Testis (tissue), 5 donors: ENCODE data around the gene HSPH1. TPM values are rescaled to one million over a fixed set of nuclear protein-coding genes. Genes with fewer than 3 reads are reported as not detected.

Source experiments
- DNase-seq: peaks from one replicate; pipeline ENCODE4 v3.0.0-alpha.2; 2019
- H3K27ac ChIP-seq, 2 donors: fragments of 200-600 bp; sonication (generic); one replicate each; pipeline ENCODE4 v1.5.1; 2019
- H3K27me3 ChIP-seq: fragments of 200-600 bp; sonication (generic); one replicate; pipeline ENCODE4 v1.5.1; 2019
- H3K36me3 ChIP-seq: fragments of 200-600 bp; sonication (generic); one replicate; pipeline ENCODE4 v1.5.1; 2017; ENCODE audit warnings: low read depth; ENCODE audit errors: missing control alignments
- H3K4me1 ChIP-seq: fragments of 200-600 bp; sonication (generic); one replicate; pipeline ENCODE4 v1.5.1; 2019
- H3K4me3 ChIP-seq, 2 donors: fragments of 200-600 bp; sonication (generic); one replicate each; pipeline ENCODE4 v1.5.1; 2017 to 2019
- H3K9me3 ChIP-seq: fragments of 200-600 bp; sonication (generic); one replicate; pipeline ENCODE4 v1.5.1; 2017
- POLR2A ChIP-seq: fragments of 450-650 bp; IDR thresholded peaks from one replicate; pipeline ENCODE4 v1.6.1; 2017; ENCODE audit warnings: antibody characterized with exemption, mild to moderate bottlenecking, moderate library complexity
- WGBS, 2 donors: methylation state at CpG; one replicate each; pipeline ENCODE4 v1.1.5; 2018; 5-methylcytosine and 5-hydroxymethylcytosine counted together
- intact Hi-C: fragments of 100-400 bp; cut with DNase I; formaldehyde crosslinking; loops from one replicate; pipeline ENCODE4 v1.15.1; 2023; ENCODE audit warnings: low total_unique reads
- long read RNA-seq, 2 donors: transcript quantifications; one replicate each; lab custom pipeline, GENCODE V29; 2026
- polyA plus RNA-seq: library from polyadenylated mRNA; stranded (reverse); fragments of 350-450 nt; fragmentation: Illumina TruSeq; extraction: RNeasy Lipid Tissue Mini Kit (QIAGEN cat#74804); gene quantifications from one replicate; pipeline ENCODE4 v1.2.3, GENCODE V29; 2014; ENCODE audit warnings: low read depth, low replicate concordance; ENCODE audit not compliant: insufficient read depth
- total RNA-seq, 2 donors: library from RNA; depleted of rRNA; stranded (reverse); fragments of >200 nt; gene quantifications; one replicate each; pipeline ENCODE4 v1.2.3, GENCODE V29; 2016
- TF ChIP-seq, protein P1 (sequence below), 3 experiments: fragments of 450-650 bp in 2 of 3; fragments of 200-600 bp in 1 of 3; sonication (generic) in 1 of 3; IDR thresholded peaks; one replicate each; pipeline ENCODE4 v1.5.1; 2016 to 2019; ENCODE audit warnings: antibody characterized with exemption in 3 of 3, mild to moderate bottlenecking in 2 of 3, moderate library complexity in 1 of 3

HSPH1 gene
- total RNA-seq (100 to 1,000 TPM; 103 to 116 TPM), polyA plus RNA-seq (105 TPM)
- long read RNA-seq, donor 1, full-length matches to known transcripts = 19 of 70 reads
- long read RNA-seq, donor 1, partial matches to known transcripts = 51 of 70 reads
- long read RNA-seq, donor 1, other reads (novel, unspliced or antisense) = 0 of 70 reads
- long read RNA-seq, donor 2, full-length matches to known transcripts = 12 of 33 reads
- long read RNA-seq, donor 2, partial matches to known transcripts = 21 of 33 reads
- long read RNA-seq, donor 2, other reads (novel, unspliced or antisense) = 0 of 33 reads

DNA sequence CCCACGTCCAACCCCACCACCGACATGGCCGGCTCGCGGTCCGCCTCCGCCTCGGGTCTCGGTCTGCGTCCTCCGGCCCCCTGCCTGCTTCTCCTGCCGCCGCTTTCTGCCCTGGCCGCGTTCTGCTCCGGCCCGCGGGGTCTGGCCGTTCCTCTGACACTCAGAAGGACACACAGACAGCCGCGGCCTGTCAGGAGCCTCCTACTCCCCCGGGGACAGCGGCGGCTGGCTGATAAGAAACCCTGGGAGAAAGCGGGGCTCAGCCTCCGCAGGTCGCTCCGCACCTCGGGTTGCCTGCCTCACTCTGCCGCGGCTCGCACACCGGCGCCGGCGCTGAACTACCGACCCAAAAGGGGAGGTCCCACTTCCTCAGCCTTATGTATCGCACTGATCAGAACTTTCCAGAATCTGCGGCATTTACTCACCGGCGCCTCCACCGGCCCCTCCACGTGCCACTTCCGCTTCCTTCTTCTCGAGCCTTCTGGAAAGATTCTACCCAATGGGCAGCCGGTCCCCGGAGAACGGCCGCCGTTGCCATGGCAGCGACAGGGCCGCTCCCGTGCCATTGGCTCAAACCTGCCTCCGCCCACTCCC, at the start of gene HSPH1:
Gene HSPH1 (minus strand): TSS at position 348 of the 594 bp plus-strand sequence. CDS start 322 bp downstream, at position 26.
- Histone ChIP-seq H3K27me3 (no peaks in the 10 kb centered on the region), H3K36me3 (no peaks in the 10 kb centered on the region), H3K4me3 (peak within 1 kb of the TSS; percentile 86 to 87), H3K4me1 (peaks cover 9% of the 10 kb centered on the region), H3K9me3 (no peaks in the 10 kb centered on the region), H3K27ac (peak within 1 kb of the TSS; percentile 99 to 100)
- 0 to 1% methylated on average over 35 to 54 of the region's 54 CpGs for WGBS, 2 donors
- DNase-seq = peak; percentile 98
- intact Hi-C loops = no loop called here
- TF ChIP-seq POLR2A = peak; percentile 55
- TF ChIP-seq, protein P1, sequence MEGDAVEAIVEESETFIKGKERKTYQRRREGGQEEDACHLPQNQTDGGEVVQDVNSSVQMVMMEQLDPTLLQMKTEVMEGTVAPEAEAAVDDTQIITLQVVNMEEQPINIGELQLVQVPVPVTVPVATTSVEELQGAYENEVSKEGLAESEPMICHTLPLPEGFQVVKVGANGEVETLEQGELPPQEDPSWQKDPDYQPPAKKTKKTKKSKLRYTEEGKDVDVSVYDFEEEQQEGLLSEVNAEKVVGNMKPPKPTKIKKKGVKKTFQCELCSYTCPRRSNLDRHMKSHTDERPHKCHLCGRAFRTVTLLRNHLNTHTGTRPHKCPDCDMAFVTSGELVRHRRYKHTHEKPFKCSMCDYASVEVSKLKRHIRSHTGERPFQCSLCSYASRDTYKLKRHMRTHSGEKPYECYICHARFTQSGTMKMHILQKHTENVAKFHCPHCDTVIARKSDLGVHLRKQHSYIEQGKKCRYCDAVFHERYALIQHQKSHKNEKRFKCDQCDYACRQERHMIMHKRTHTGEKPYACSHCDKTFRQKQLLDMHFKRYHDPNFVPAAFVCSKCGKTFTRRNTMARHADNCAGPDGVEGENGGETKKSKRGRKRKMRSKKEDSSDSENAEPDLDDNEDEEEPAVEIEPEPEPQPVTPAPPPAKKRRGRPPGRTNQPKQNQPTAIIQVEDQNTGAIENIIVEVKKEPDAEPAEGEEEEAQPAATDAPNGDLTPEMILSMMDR (IDR thresholded peaks at IDR 0.05) = peak in 1 of 3 experiments; percentile 6

DNA sequence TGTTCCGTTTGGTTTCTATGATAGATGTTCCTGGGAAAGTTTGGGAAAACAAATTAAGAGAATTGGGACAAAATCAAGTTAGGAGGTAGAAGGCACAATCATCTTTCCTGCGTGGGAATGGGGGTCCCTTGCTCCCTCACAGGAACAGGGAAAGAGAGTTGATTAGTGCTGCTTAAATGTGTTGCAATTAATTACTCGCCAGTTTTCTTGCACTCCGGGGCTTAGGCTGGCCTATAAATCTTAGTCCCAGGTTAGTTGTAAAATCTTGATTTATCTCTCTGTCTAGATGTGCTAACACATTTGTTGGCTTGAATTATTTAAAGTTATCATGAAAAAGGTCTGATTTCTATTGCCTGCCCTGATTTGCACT, 48.1 kb upstream of the HSPH1 start:
- no peak for TF ChIP-seq POLR2A
- TF ChIP-seq, protein P1 (IDR thresholded peaks at IDR 0.05) = no peak
- intact Hi-C loops = no loop called here
- H3K27me3 ChIP-seq = no peaks in the 10 kb centered on the region
- no peak overlapping the region for H3K4me3 ChIP-seq
- H3K4me1 ChIP-seq = peaks cover 33% of the 10 kb centered on the region
- no peak for DNase-seq
- WGBS, 2 donors = 32 to 46% methylated on average over 4 of the region's 4 CpGs
- H3K9me3 ChIP-seq = no peaks in the 10 kb centered on the region
- H3K36me3 ChIP-seq = no peaks in the 10 kb centered on the region
- peak overlapping the region in 1 of 2 donors; percentile 63 for H3K27ac ChIP-seq

DNA sequence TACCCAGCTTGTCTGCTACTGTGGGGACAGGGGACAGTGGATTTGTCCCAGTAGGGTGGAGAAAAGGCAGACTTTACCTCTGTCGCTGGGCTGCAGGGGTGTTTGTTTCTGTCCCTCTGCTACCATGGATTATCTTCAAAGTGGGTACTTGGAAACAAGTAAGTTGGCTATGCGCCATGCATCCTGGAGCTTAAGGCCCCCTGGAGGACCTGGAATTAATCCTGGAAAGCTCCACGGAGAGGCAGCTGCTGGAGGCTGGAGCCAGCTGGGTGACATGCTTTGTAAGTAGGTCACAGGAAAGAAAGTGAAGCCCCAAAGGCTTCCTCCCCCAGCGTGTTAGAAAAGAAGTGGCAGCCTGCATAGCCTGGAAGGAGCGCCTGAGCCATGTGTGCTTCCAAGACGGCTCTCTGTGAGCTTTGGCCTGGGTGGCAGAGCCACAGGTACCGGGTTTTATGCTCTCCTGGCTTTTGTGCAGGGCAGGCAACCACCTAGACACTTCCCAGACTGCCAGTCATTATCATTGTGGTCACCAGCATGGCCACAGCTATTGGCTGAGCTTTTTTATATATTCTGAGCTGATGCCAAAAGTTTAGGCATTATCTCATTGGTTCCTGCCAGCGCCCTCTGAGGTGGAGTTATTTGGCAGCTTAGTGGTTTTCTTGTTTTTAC, 47.6 kb upstream of the HSPH1 start:
- intact Hi-C loops = no loop called here
- Histone ChIP-seq H3K4me3 (no peak overlapping the region), H3K36me3 (no peaks in the 10 kb centered on the region), H3K4me1 (peaks cover 33% of the 10 kb centered on the region), H3K9me3 (no peaks in the 10 kb centered on the region), H3K27ac (peak overlapping the region; percentile 43 to 63), H3K27me3 (no peaks in the 10 kb centered on the region)
- DNase-seq = peak; percentile 78
- TF ChIP-seq, protein P1 (IDR thresholded peaks at IDR 0.05) = no peak
- TF ChIP-seq POLR2A = no peak
- 27 to 34% methylated on average over 3 to 8 of the region's 8 CpGs for WGBS, 2 donors

DNA sequence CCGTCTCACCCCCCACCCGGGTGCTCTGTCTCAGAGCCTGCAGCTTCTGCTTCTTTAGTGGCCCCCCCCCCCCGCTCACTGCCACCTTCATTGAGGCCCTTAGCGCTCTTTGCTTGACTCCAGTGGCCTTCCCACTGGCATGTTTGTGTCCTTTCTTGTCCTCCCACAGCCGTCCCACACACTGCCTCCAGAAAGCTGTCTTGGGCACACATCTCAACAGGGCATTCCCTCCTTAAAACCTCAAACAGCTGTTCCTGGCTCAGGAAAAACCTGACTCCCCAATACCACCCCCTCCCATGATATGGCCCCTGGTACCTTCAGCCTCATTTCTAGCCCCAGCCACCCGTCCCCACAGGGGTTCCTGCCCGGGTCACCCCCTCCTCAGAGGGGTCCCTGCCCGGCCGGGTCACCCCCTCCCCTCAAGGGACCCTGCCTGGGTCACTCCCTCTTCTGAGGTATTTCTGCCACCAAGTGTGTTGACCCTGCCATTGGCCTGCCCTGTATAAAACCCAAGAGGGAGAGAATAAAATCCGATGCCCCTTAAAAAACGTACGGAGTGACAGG, 46.9 kb upstream of the HSPH1 start:
- Histone ChIP-seq H3K4me1 (peaks cover 28% of the 10 kb centered on the region), H3K9me3 (no peaks in the 10 kb centered on the region), H3K36me3 (no peaks in the 10 kb centered on the region), H3K27ac (peak overlapping the region; percentile 43 to 63), H3K4me3 (no peak overlapping the region), H3K27me3 (no peaks in the 10 kb centered on the region)
- DNase-seq = peak; percentile 49
- intact Hi-C loops = no loop called here
- no peak for TF ChIP-seq POLR2A
- TF ChIP-seq, protein P1 (IDR thresholded peaks at IDR 0.05) = no peak
- 49 to 50% methylated on average over 8 to 12 of the region's 12 CpGs for WGBS, 2 donors
